Activated CD4-positive, alpha-beta T cell treated with anti-CD3 and anti-CD28 coated beads, Interleukin-2, Interleukin-4, amounts not matched to agents 100 ng/mL and 50 ng/mL, durations not matched to agents 16 hours and 8 hours (primary cell): ENCODE results near the gene JCHAIN.
"Not testable (repeated sequence)": the region's sequence is repeated elsewhere in the genome, so short reads cannot be mapped to it uniquely, and the experiment has no call there.

ENCODE experiments used
- DNase-seq: peaks from one replicate; pipeline ENCODE4 v3.0.0-alpha.2; 2020; ENCODE audit warnings: low spot score

Gene JCHAIN

DNA sequence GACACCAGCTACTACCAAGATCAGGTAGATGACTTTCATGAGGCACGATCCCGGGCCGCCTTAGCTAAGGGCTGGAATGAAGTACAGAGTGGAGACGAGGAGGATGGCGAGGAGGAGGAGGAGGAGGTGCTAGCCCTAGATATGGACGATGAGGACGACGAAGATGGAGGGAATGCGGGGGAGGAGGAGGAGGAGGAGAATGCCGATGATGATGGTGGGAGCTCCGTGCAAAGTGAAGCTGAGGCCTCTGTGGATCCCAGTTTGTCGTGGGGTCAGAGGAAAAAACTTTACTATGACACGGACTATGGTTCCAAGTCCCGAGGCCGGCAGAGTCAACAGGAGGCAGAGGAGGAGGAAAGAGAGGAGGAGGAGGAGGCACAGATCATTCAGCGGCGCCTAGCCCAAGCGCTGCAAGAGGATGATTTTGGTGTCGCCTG lies 22.5 kb upstream of the JCHAIN start:
- no peak for DNase-seq

GRCh38 chr4:70687821-70688794 lies 21.8 kb upstream of the JCHAIN start, which contains the start of gene UTP3:
Gene UTP3 (plus strand): TSS chr4:70688532. CDS start chr4:70688678, 146 bp downstream.
- peak; percentile 94 for DNase-seq

- DNase-seq, result no peak
These were observed 21.1 kb upstream of the JCHAIN start for GRCh38 chr4:70687392-70687791.

GRCh38 chr4:70682142-70682541 lies 15.8 kb upstream of the JCHAIN start:
- not testable (repeated sequence) for DNase-seq

- no peak for DNase-seq
These were observed 15.4 kb upstream of the JCHAIN start for GRCh38 chr4:70681704-70682103.

GRCh38 chr4:70680934-70681333 lies 14.6 kb upstream of the JCHAIN start:
- DNase-seq, result no peak

- no peak for DNase-seq
These were observed 12.2 kb upstream of the JCHAIN start for GRCh38 chr4:70678383-70678999.

- DNase-seq, result no peak
These were observed 10.3 kb upstream of the JCHAIN start for GRCh38 chr4:70676554-70677090.

DNA sequence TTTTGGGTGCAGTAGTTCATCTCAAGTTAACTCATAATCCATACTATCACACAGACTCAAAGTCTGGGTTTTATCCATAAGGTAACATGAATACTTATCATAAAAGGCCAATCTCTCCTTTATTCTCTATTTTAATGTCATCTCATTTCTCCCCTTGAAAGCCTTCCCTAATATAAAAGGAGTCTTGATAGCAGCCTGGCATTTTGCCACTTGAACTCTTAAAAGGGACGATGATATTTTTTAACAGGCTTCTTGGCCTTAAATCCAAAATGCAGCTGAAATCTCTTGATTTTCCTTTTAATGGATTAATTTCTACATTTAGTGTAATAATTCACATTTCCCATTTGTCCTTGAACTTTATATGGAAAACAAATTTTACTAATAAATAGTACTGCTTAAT lies 8.4 kb upstream of the JCHAIN start:
- DNase-seq, result no peak

GRCh38 chr4:70674191-70674590 lies 7.9 kb upstream of the JCHAIN start:
- no peak for DNase-seq

GRCh38 chr4:70671091-70671490 lies 4.8 kb upstream of the JCHAIN start:
- no peak for DNase-seq

DNA sequence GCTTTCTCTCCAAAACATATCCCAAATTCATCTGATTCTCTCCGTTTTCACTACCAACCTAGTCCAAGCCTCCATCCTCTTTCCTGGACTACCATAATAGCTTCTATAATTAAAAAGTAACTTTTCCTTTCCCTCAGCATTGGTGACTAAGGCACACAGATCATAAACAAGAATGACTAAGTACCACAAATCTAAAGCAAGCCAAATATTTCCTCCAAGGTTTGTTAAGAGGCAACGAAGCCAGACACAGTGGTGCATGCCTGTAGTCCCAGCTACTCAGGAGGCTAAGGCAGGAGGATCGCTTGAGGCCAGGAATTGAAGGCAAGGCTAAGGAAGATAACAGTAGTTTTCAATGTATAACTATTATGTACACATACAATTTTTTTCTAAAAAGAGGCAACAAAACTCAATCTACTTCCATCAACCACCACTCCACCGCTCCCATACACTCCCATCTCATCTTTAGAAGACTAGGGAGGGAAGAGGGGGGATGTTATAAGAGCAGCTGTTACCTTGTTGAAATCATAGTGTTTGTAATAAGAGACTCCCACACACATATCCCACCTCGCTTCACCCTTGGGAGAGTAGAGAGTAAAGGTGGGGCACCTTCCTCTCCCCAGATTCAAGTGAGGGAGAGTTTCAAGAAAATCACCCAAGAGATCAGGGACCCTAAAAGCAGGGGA lies 4.2 kb upstream of the JCHAIN start:
- DNase-seq, result no peak

GRCh38 chr4:70667740-70668535 lies 1.6 kb upstream of the JCHAIN start:
- no peak for DNase-seq

DNA sequence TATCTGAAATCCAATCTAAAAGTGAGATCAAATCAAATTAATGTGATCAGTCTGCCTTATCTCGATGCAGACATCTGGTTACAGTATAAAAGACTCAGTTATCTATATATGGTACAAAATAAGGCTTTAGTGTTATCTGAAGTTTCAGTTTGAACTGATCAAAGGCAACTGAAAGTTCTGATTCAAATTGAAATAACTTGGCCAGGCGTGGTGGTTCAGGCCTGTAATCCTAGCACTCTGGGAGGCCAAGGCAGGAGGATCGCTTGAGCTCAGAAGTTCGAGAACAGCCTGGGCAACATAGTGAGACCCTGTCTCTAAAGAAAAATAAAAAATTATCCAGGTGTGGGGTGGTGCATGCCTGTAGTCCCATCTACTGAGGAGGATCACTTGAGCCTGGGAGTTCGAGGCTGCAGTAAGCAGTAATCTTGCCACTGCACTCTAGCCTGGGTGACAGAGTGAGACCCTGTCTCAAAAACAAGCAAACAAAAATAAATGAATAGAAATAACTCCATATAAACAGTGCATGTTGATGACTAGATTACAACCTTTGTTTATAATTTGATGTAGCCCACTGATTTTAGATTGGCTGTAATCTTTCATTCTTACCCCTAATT lies 4.9 kb downstream of the JCHAIN start:
- peak; percentile 60 for DNase-seq

- no peak for DNase-seq
These were observed 6.2 kb downstream of the JCHAIN start for GRCh38 chr4:70660106-70660505.

DNA sequence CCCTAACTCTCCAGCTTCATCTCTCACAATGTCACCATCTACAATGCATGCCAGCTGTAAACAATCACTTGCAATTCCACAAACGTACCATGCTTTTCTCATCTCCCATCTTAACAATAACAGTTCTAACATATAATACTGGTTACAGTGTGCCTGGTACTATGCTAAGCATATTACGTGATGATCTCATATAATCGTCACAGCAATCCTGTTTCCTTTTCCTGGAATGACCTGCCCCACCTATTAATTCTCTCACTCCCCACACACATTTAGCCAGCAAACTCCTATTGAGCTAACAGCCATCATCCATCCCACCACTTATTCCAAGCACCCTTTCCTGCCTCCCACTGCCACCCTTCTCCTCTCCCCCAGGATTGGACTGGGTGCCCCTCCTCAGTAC lies 7.9 kb downstream of the JCHAIN start:
- DNase-seq, result no peak

GRCh38 chr4:70657326-70657725 lies 9.0 kb downstream of the JCHAIN start:
- DNase-seq, result no peak

- no peak for DNase-seq
These were observed 11.7 kb downstream of the JCHAIN start for GRCh38 chr4:70654605-70655011.

GRCh38 chr4:70651864-70652506 lies 14.3 kb downstream of the JCHAIN start:
- peak; percentile 22 for DNase-seq

DNA sequence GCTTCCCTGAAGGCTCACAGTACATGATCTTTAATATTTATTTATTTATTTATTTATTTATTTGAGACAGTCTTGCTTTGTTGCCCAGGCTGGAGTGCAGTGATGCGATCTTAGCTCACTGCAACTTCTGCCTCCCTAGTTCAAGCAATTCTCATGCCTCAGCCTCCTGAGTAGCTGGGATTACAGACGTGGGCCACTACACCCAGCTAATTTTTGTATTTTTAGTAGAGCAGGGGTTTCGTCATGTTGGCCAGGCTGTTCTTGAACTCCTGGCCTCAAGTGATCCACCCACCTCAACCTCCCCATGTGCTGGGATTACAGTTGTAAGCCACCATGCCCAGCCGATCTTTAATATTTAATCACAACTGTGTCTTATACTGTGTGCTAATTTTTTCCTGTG lies 15.6 kb downstream of the JCHAIN start:
- not testable (repeated sequence) for DNase-seq
